ENCODE data around the gene CNN2.
"Not testable (repeated sequence)": the region's sequence is repeated elsewhere in the genome, so short reads cannot be mapped to it uniquely, and the experiment has no call there.

The CNN2 gene

GRCh38 chr19:1025080-1025479 lies 1.3 kb upstream of the CNN2 start:
- H3K4me1 Mint-ChIP-seq, result peaks cover 26% of the 10 kb centered on the region
- H3K36me3 Mint-ChIP-seq (ENCODE audit: low read depth); ATAC-seq; DNase-seq; H3K4me3 Mint-ChIP-seq; H3K9me3 Mint-ChIP-seq; H3K27me3 Mint-ChIP-seq: not testable (repeated sequence)
- H3K27ac Mint-ChIP-seq, result peak overlapping the region; percentile 13

- H3K4me3 Mint-ChIP-seq, result peak overlapping the region; percentile 83
- no peaks in the 10 kb centered on the region for H3K9me3 Mint-ChIP-seq
- peak; percentile 21 for ATAC-seq
- DNase-seq, result peak; percentile 57
- H3K36me3 Mint-ChIP-seq (ENCODE audit: low read depth), result peaks cover under 1% of the 10 kb centered on the region
- H3K27me3 Mint-ChIP-seq, result no peaks in the 10 kb centered on the region
- H3K27ac Mint-ChIP-seq, result peak overlapping the region; percentile 41
- peaks cover 23% of the 10 kb centered on the region for H3K4me1 Mint-ChIP-seq
Measured at GRCh38 chr19:1026783-1027649, 608 bp downstream of the CNN2 start.

GRCh38 chr19:1027650-1028061 lies 1.2 kb downstream of the CNN2 start:
- H3K4me3 Mint-ChIP-seq, result peak overlapping the region; percentile 83
- peaks cover 6% of the 10 kb centered on the region for H3K36me3 Mint-ChIP-seq (ENCODE audit: low read depth)
- H3K4me1 Mint-ChIP-seq, result peaks cover 23% of the 10 kb centered on the region
- ATAC-seq (peak; percentile 16), DNase-seq (peak; percentile 23)
- H3K27ac Mint-ChIP-seq, result no peak overlapping the region
- H3K27me3 Mint-ChIP-seq, result no peaks in the 10 kb centered on the region
- no peaks in the 10 kb centered on the region for H3K9me3 Mint-ChIP-seq

- peaks cover 10% of the 10 kb centered on the region for H3K36me3 Mint-ChIP-seq (ENCODE audit: low read depth)
- ATAC-seq (peak; percentile 45), DNase-seq (peak; percentile 61)
- H3K27me3 Mint-ChIP-seq, result no peaks in the 10 kb centered on the region
- peaks cover under 1% of the 10 kb centered on the region for H3K9me3 Mint-ChIP-seq
- peak overlapping the region; percentile 83 for H3K4me3 Mint-ChIP-seq
- H3K4me1 Mint-ChIP-seq, result peaks cover 24% of the 10 kb centered on the region
- no peak overlapping the region for H3K27ac Mint-ChIP-seq
Measured at GRCh38 chr19:1028062-1028926, 1.9 kb downstream of the CNN2 start.

- ATAC-seq, result no peak
- DNase-seq, result no peak
- Mint-ChIP-seq H3K4me3 (no peak overlapping the region), H3K4me1 (peaks cover 20% of the 10 kb centered on the region), H3K27me3 (no peaks in the 10 kb centered on the region), H3K36me3 (ENCODE audit: low read depth) (peaks cover 19% of the 10 kb centered on the region), H3K9me3 (peaks cover 4% of the 10 kb centered on the region), H3K27ac (no peak overlapping the region)
Measured at GRCh38 chr19:1032264-1032867, 6.0 kb downstream of the CNN2 start.

GRCh38 chr19:1035998-1036621 lies 9.7 kb downstream of the CNN2 start:
- Mint-ChIP-seq H3K27me3 (no peaks in the 10 kb centered on the region), H3K4me3 (no peak overlapping the region), H3K36me3 (ENCODE audit: low read depth) (peaks cover 26% of the 10 kb centered on the region), H3K9me3 (peaks cover 4% of the 10 kb centered on the region), H3K27ac (no peak overlapping the region), H3K4me1 (peaks cover 39% of the 10 kb centered on the region)
- DNase-seq (no peak), ATAC-seq (no peak)

GRCh38 chr19:1037621-1038064 lies 11.2 kb downstream of the CNN2 start:
- peaks cover 43% of the 10 kb centered on the region for H3K4me1 Mint-ChIP-seq
- DNase-seq, result no peak
- no peak for ATAC-seq
- peak overlapping the region; percentile 57 for H3K4me3 Mint-ChIP-seq
- H3K27ac Mint-ChIP-seq, result peak overlapping the region; percentile 62
- H3K27me3 Mint-ChIP-seq, result no peaks in the 10 kb centered on the region
- peaks cover 20% of the 10 kb centered on the region for H3K36me3 Mint-ChIP-seq (ENCODE audit: low read depth)
- H3K9me3 Mint-ChIP-seq, result peaks cover 4% of the 10 kb centered on the region

GRCh38 chr19:1038978-1039645 lies 12.7 kb downstream of the CNN2 start:
- no peak for DNase-seq
- no peak for ATAC-seq
- H3K36me3 Mint-ChIP-seq (ENCODE audit: low read depth), result peaks cover 13% of the 10 kb centered on the region
- H3K27ac Mint-ChIP-seq, result peak overlapping the region; percentile 65
- no peaks in the 10 kb centered on the region for H3K27me3 Mint-ChIP-seq
- peaks cover 41% of the 10 kb centered on the region for H3K4me1 Mint-ChIP-seq
- H3K4me3 Mint-ChIP-seq, result peak overlapping the region; percentile 87
- H3K9me3 Mint-ChIP-seq, result no peaks in the 10 kb centered on the region

- no peaks in the 10 kb centered on the region for H3K27me3 Mint-ChIP-seq
- peaks cover 13% of the 10 kb centered on the region for H3K36me3 Mint-ChIP-seq (ENCODE audit: low read depth)
- H3K9me3 Mint-ChIP-seq, result no peaks in the 10 kb centered on the region
- DNase-seq (peak; percentile 100), ATAC-seq (peak; percentile 97)
- peaks cover 41% of the 10 kb centered on the region for H3K4me1 Mint-ChIP-seq
- peak within 1 kb of the TSS; percentile 65 for H3K27ac Mint-ChIP-seq
- peak within 1 kb of the TSS; percentile 87 for H3K4me3 Mint-ChIP-seq
Measured at GRCh38 chr19:1039646-1040475, 13.5 kb downstream of the CNN2 start, which contains the start of gene ABCA7. Gene ABCA7 (plus strand): TSS chr19:1040107. CDS start chr19:1041362, 1,255 bp downstream.

- H3K36me3 Mint-ChIP-seq (ENCODE audit: low read depth), result peaks cover 10% of the 10 kb centered on the region
- peak overlapping the region; percentile 87 for H3K4me3 Mint-ChIP-seq
- H3K9me3 Mint-ChIP-seq, result no peaks in the 10 kb centered on the region
- ATAC-seq (peak; percentile 66), DNase-seq (peak; percentile 89)
- no peaks in the 10 kb centered on the region for H3K27me3 Mint-ChIP-seq
- peak overlapping the region; percentile 54 for H3K27ac Mint-ChIP-seq
- peaks cover 41% of the 10 kb centered on the region for H3K4me1 Mint-ChIP-seq
Measured at GRCh38 chr19:1040476-1041271, 14.3 kb downstream of the CNN2 start.

- no peak for ATAC-seq
- Mint-ChIP-seq H3K27ac (no peak overlapping the region), H3K4me3 (peak overlapping the region; percentile 87), H3K4me1 (peaks cover 40% of the 10 kb centered on the region), H3K27me3 (no peaks in the 10 kb centered on the region), H3K9me3 (no peaks in the 10 kb centered on the region), H3K36me3 (ENCODE audit: low read depth) (peaks cover 9% of the 10 kb centered on the region)
- DNase-seq, result no peak
Measured at GRCh38 chr19:1041272-1041834, 14.9 kb downstream of the CNN2 start.
